CD1c-positive myeloid dendritic cell (primary cell): ENCODE results near the gene DCHS2.

Experiments
- DNase-seq: peaks from one replicate; pipeline ENCODE4 v3.0.0-alpha.2; 2016; ENCODE audit errors: extremely low spot score

DCHS2 gene

GRCh38 chr4:154319736-154320135 lies 171.9 kb downstream of the DCHS2 start:
- no peak for DNase-seq

GRCh38 chr4:154317201-154317999 lies 174.2 kb downstream of the DCHS2 start:
- DNase-seq, result no peak

GRCh38 chr4:154315741-154316140 lies 175.9 kb downstream of the DCHS2 start:
- DNase-seq, result no peak

- no peak for DNase-seq
Observed at GRCh38 chr4:154314248-154314647, 177.4 kb downstream of the DCHS2 start.

- no peak for DNase-seq
Observed at GRCh38 chr4:154313004-154313585, 178.5 kb downstream of the DCHS2 start.

- no peak for DNase-seq
Observed at GRCh38 chr4:154312246-154312645, 179.4 kb downstream of the DCHS2 start.

GRCh38 chr4:154310578-154310977 lies 181.0 kb downstream of the DCHS2 start:
- DNase-seq, result no peak

GRCh38 chr4:154308207-154308606 lies 183.4 kb downstream of the DCHS2 start:
- DNase-seq, result no peak

- DNase-seq, result no peak
Observed at GRCh38 chr4:154307451-154307850, 184.1 kb downstream of the DCHS2 start.

- DNase-seq, result no peak
Observed at GRCh38 chr4:154305616-154306015, 186.0 kb downstream of the DCHS2 start.

GRCh38 chr4:154304679-154305078 lies 186.9 kb downstream of the DCHS2 start:
- DNase-seq, result no peak

- no peak for DNase-seq
Observed at GRCh38 chr4:154294652-154295350, 196.8 kb downstream of the DCHS2 start.

- DNase-seq, result no peak
Observed at GRCh38 chr4:154293427-154293826, 198.2 kb downstream of the DCHS2 start.

GRCh38 chr4:154292589-154292988 lies 199.0 kb downstream of the DCHS2 start:
- DNase-seq, result no peak

GRCh38 chr4:154277172-154277571 lies 214.4 kb downstream of the DCHS2 start:
- DNase-seq, result no peak

- DNase-seq, result no peak
Observed at GRCh38 chr4:154276496-154276895, 215.1 kb downstream of the DCHS2 start.

GRCh38 chr4:154254999-154255398 lies 236.6 kb downstream of the DCHS2 start:
- no peak for DNase-seq

- DNase-seq, result no peak
Observed at GRCh38 chr4:154234576-154234975, 257.0 kb downstream of the DCHS2 start.

- no peak for DNase-seq
Observed at GRCh38 chr4:154231806-154232478, 259.7 kb downstream of the DCHS2 start.

GRCh38 chr4:154230723-154231122 lies 260.9 kb downstream of the DCHS2 start:
- no peak for DNase-seq

- no peak for DNase-seq
Observed at GRCh38 chr4:154230091-154230490, 261.5 kb downstream of the DCHS2 start.

GRCh38 chr4:154222875-154223274 lies 268.7 kb downstream of the DCHS2 start:
- no peak for DNase-seq
